Body of pancreas (tissue), 4 donors: Measurements from ENCODE around the gene IQCF5. TPM values are rescaled to one million over a fixed set of nuclear protein-coding genes. Genes with fewer than 3 reads are reported as not detected.

Experiments used
- ATAC-seq: fragments of 150-250 bp; one replicate; pipeline ENCODE4 v1.9.1; 2016
- DNase-seq, 4 donors: peaks; one replicate each; pipeline ENCODE4 v3.0.0-alpha.2; 2019
- H3K27ac ChIP-seq, 4 donors: fragments of 200-600 bp; sonication (generic); 1 replicate in 3 of 4; 2 replicates in 1 of 4; pipeline versions ENCODE4 v1.5.1 to v1.6.1; 2016 to 2019; ENCODE audit warnings: mild to moderate bottlenecking in 1 of 4, mixed read lengths in 1 of 4, moderate library complexity in 1 of 4
- H3K27me3 ChIP-seq, 2 donors: fragments of 200-600 bp; sonication (generic); one replicate each; pipeline ENCODE4 v1.6.0; 2016; ENCODE audit warnings: mild to moderate bottlenecking in 1 of 2
- H3K36me3 ChIP-seq, 2 donors: fragments of 200-600 bp; sonication (generic); replicated peaks in 1 of 2; 2 replicates each; pipeline ENCODE4 v1.5.1; 2016; ENCODE audit warnings: low read depth in 2 of 2; ENCODE audit not compliant: insufficient read depth in 1 of 2
- H3K4me1 ChIP-seq: fragments of 200-600 bp; sonication (generic); one replicate; pipeline ENCODE4 v1.6.0; 2016
- H3K4me3 ChIP-seq, 2 donors: fragments of 200-600 bp; sonication (generic); 1 replicate in 1 of 2; 2 replicates in 1 of 2; pipeline ENCODE4 v1.5.1; 2016 to 2019
- H3K9me3 ChIP-seq, 3 donors: fragments of 200-600 bp; sonication (generic); 1 replicate in 2 of 3; 2 replicates in 1 of 3; pipeline ENCODE4 v1.5.1; 2016
- POLR2A ChIP-seq, 3 donors: fragments of 450-650 bp; IDR thresholded peaks; one replicate each; pipeline ENCODE4 v1.6.1; 2016; ENCODE audit warnings: antibody characterized with exemption in 3 of 3, mild to moderate bottlenecking in 2 of 3
- WGBS, 2 donors: methylation state at CpG; one replicate each; pipeline ENCODE4 v1.1.5; 2017; 5-methylcytosine and 5-hydroxymethylcytosine counted together
- intact Hi-C: fragments of 100-400 bp; cut with DNase I; formaldehyde crosslinking; loops from one replicate; pipeline ENCODE4 v1.15.1; 2023
- total RNA-seq, 2 donors: library from RNA; depleted of rRNA; stranded (reverse); fragments of >200 nt; gene quantifications; one replicate each; pipeline ENCODE4 v1.1.0, GENCODE V29; 2016
- TF ChIP-seq, protein P1 (sequence below), 7 experiments: fragments of 450-650 bp in 4 of 7; fragments of 200-600 bp in 3 of 7; sonication (generic) in 3 of 7; IDR thresholded peaks; one replicate each; pipeline ENCODE4 v1.5.1; 2016 to 2019; ENCODE audit warnings: antibody characterized with exemption in 7 of 7

The IQCF5 gene
- total RNA-seq, 2 donors from 2014 or later, result not detected

DNA sequence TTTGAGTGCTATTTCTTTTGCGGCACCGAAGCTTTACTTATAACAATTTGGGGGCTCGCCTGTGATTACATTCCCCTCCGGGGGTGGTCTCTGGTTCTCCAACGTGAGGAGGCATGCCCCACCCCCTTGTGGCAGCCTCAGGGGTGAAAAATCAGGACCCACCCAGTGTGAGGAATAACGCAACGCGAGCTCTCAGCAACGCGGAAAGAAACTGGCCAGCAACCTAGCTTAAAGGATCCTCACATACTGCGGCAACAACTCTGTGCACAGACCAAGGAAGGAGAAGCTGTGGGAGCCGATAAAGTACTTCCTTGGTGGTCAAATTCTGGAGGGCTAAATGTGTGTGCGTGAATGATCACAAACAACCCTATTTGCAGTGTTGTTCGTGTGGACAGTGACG is 22.0 kb upstream of the IQCF5 start:
- TF ChIP-seq, protein P1, sequence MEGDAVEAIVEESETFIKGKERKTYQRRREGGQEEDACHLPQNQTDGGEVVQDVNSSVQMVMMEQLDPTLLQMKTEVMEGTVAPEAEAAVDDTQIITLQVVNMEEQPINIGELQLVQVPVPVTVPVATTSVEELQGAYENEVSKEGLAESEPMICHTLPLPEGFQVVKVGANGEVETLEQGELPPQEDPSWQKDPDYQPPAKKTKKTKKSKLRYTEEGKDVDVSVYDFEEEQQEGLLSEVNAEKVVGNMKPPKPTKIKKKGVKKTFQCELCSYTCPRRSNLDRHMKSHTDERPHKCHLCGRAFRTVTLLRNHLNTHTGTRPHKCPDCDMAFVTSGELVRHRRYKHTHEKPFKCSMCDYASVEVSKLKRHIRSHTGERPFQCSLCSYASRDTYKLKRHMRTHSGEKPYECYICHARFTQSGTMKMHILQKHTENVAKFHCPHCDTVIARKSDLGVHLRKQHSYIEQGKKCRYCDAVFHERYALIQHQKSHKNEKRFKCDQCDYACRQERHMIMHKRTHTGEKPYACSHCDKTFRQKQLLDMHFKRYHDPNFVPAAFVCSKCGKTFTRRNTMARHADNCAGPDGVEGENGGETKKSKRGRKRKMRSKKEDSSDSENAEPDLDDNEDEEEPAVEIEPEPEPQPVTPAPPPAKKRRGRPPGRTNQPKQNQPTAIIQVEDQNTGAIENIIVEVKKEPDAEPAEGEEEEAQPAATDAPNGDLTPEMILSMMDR (IDR thresholded peaks at IDR 0.05), result no peak
- TF ChIP-seq POLR2A (IDR thresholded peaks at IDR 0.05), result no peak
- Histone ChIP-seq H3K27ac (no peak overlapping the region), H3K27me3 (no peaks in the 10 kb centered on the region), H3K4me3 (no peak overlapping the region), H3K4me1 (no peaks in the 10 kb centered on the region), H3K36me3 (no peaks in the 10 kb centered on the region), H3K9me3 (no peaks in the 10 kb centered on the region)
- WGBS, 2 donors, result 76 to 87% methylated on average over 15 of the region's 15 CpGs
- intact Hi-C loops, result no loop called here
- no peak for DNase-seq
- ATAC-seq, result no peak

DNA sequence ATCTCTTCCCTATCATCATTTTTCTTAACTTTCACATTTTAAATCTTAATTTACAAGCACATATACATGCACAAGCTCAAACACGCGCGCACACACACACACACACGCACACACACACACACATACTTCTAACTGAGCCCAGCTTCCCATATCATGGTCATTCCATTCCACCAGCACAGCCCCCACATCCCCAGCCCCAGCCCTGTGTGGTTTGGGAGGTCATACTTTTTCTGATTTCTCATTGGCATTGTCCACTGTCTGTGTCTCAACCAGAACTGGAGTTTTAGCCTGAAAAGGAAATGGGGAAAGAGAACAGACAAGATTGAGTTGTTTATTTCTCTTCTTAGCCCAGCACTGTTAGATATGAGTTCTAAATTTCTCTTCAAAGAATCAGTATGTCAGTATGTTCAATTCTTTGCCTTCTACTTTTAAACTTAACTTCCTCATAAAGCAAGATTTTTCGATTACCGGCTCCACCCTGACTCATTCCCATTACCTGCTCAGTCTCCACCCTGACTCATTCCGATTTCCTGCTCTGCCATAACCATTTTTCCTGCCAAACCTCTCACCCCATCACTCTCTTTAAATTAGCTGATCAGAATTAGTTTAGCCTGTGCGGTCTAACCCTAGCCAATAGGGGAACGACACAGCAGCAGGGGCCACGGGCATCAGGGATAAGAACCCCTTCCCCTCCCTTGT is 21.4 kb upstream of the IQCF5 start:
- Histone ChIP-seq H3K4me1 (no peaks in the 10 kb centered on the region), H3K27me3 (no peaks in the 10 kb centered on the region), H3K9me3 (no peaks in the 10 kb centered on the region), H3K27ac (no peak overlapping the region), H3K36me3 (no peaks in the 10 kb centered on the region), H3K4me3 (no peak overlapping the region)
- ATAC-seq (no peak), DNase-seq (no peak)
- 84 to 86% methylated on average over 10 of the region's 10 CpGs for WGBS, 2 donors
- intact Hi-C loops, result no loop called here
- TF ChIP-seq, protein P1 (IDR thresholded peaks at IDR 0.05), result no peak
- no peak for TF ChIP-seq POLR2A (IDR thresholded peaks at IDR 0.05)

DNA sequence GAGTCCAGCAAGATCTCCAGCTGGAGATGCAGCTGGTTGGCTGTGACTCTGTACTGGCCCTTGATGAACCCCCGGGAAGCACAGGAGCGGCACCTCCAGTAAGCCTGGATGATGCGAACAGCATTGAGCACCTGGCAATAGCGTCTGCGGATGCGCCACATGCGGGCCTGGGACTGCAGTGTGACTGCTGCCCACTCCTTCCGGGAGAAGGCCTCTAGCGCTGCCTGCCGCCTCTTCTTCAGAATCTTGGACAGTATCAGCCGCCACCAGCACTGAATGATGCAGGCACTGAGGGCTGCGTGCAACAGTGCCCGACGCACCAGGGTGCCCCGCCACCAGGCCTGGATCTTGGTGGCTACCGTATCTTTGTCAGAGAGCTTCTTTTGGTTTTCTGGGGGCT is 19.5 kb upstream of the IQCF5 start:
- no peak for TF ChIP-seq POLR2A (IDR thresholded peaks at IDR 0.05)
- TF ChIP-seq, protein P1 (IDR thresholded peaks at IDR 0.05), result no peak
- Histone ChIP-seq H3K4me1 (no peaks in the 10 kb centered on the region), H3K4me3 (no peak overlapping the region), H3K9me3 (no peaks in the 10 kb centered on the region), H3K27ac (no peak overlapping the region), H3K27me3 (no peaks in the 10 kb centered on the region), H3K36me3 (no peaks in the 10 kb centered on the region)
- DNase-seq, result no peak
- WGBS, 2 donors, result 83 to 98% methylated on average over 9 to 16 of the region's 16 CpGs
- no peak for ATAC-seq
- intact Hi-C loops, result no loop called here

DNA sequence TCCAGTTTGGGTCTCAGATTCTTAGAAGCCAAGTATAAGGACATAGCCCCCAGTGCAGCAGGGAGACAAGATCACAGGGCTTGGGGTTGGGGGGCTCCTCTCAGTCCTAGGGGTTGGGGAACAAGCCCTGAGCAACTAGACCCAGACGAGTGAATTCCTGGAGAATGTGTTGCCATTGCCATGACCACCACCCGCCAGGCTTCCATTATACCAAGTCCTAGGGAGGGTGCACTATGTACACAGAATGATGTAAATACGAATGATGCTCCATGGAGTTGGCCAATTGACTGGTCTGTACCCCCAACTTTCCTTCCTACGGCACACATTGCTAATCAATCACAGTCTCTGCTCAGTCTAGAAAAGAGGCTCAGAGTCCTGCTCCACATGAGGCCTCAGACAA is 19.0 kb upstream of the IQCF5 start:
- intact Hi-C loops, result no loop called here
- TF ChIP-seq POLR2A (IDR thresholded peaks at IDR 0.05), result no peak
- TF ChIP-seq, protein P1 (IDR thresholded peaks at IDR 0.05), result no peak

More for the DNA sequence above, 19.0 kb upstream of the IQCF5 start:
- Histone ChIP-seq H3K4me3 (no peak overlapping the region), H3K27ac (no peak overlapping the region), H3K36me3 (no peaks in the 10 kb centered on the region), H3K9me3 (no peaks in the 10 kb centered on the region), H3K4me1 (no peaks in the 10 kb centered on the region), H3K27me3 (no peaks in the 10 kb centered on the region)
- WGBS, 2 donors, result 64 to 66% methylated on average over 4 of the region's 4 CpGs
- no peak for ATAC-seq
- no peak for DNase-seq
